HCT116 (cell line): ENCODE results near the gene TYMS. TPM values are rescaled to one million over a fixed set of nuclear protein-coding genes. Genes with fewer than 3 reads are reported as not detected.

Source experiments
- ATAC-seq: fragments of 200-7000 bp; cut with Tn5 transposase; 2 replicates; pipeline ENCODE4 v1.9.1; 2020; ENCODE audit warnings: mild to moderate bottlenecking, moderate library complexity
- BruUV-seq: library from RNA; stranded (reverse); fragments of 400-500 nt; replicated peaks from 2 replicates; lab custom pipeline; 2021; lab: Mats Ljungman, UMichigan
- CTCF ChIA-PET: fragments of 300-600 bp; sonication (Branson Sonifier 250); formaldehyde crosslinking; loops from one replicate; lab custom pipeline; 2021; ENCODE audit warnings: antibody characterized with exemption; lab: Charles Lee
- POLR2A ChIA-PET: fragments of 300-600, 350-600 bp; sonication (Branson Sonifier 250); formaldehyde crosslinking; loops from one replicate; lab custom pipeline; 2021; ENCODE audit warnings: antibody characterized with exemption; lab: Charles Lee
- RAD21 ChIA-PET, 2 experiments: fragments of 300-600 bp; sonication (Branson Sonifier 250); formaldehyde crosslinking; loops; one replicate each; lab custom pipeline; 2023; ENCODE audit warnings: low total read pairs in 2 of 2; ENCODE audit not compliant: uncharacterized antibody in 2 of 2, unreplicated experiment in 2 of 2, low non-redundant PET in 1 of 2; lab: Charles Lee
- DNase-seq: peaks from one replicate; pipeline ENCODE4 v3.0.0-alpha.2; 2010; ENCODE audit warnings: low read depth, low spot score
- H2AFZ ChIP-seq: fragments of 200-600 bp; shearing (Covaris generic), sonication (generic); 2 replicates; pipeline ENCODE4 v1.6.1; 2017; ENCODE audit warnings: low read depth, mixed run types, mixed read lengths, antibody characterized with exemption, low read length; ENCODE audit not compliant: poor library complexity, severe bottlenecking
- H3K27ac ChIP-seq: 2 replicates; pipeline ENCODE4 v1.5.1; 2012; ENCODE audit warnings: low read depth, low read length
- H3K27me3 ChIP-seq: fragments of 200-600 bp; sonication (generic); 2 replicates; pipeline ENCODE4 v1.6.1; 2016; ENCODE audit warnings: mixed run types, low read length, mixed read lengths; ENCODE audit not compliant: insufficient read depth
- H3K36me3 ChIP-seq, 2 experiments: fragments of 200-500 bp in 1 of 2; fragments of 200-600 bp in 1 of 2; sonication (Bioruptor generic) in 1 of 2; sonication (generic) in 1 of 2; 2 replicates each; pipeline versions ENCODE4 v1.5.1 to v1.6.1; 2014 to 2016; ENCODE audit warnings: low read length in 2 of 2, inconsistent platforms in 1 of 2, mixed read lengths in 1 of 2, mixed run types in 1 of 2; ENCODE audit not compliant: insufficient read depth in 2 of 2, control insufficient read depth in 1 of 2
- H3K4me1 ChIP-seq, 2 experiments: fragments of 200-600 bp in 1 of 2; sonication (generic) in 1 of 2; 2 replicates each; pipeline versions ENCODE4 v1.5.1 to v1.6.1; 2012 to 2017; ENCODE audit warnings: low read length in 2 of 2, inconsistent platforms in 1 of 2, mild to moderate bottlenecking in 1 of 2, mixed read lengths in 1 of 2, mixed run types in 1 of 2, moderate library complexity in 1 of 2; ENCODE audit not compliant: insufficient read depth in 2 of 2, control insufficient read depth in 1 of 2
- H3K4me2 ChIP-seq: fragments of 200-600 bp; sonication (generic); 2 replicates; pipeline ENCODE4 v1.6.1; 2017; ENCODE audit warnings: mixed run types, low read length, mixed read lengths
- H3K4me3 ChIP-seq, 2 experiments: fragments of 200-600 bp in 1 of 2; sonication (generic) in 1 of 2; replicated peaks in 1 of 2; 2 replicates each; pipeline ENCODE4 v1.5.1; 2011 to 2016; ENCODE audit warnings: low read length in 2 of 2, control low read depth in 1 of 2, low read depth in 1 of 2, mild to moderate bottlenecking in 1 of 2, mixed read lengths in 1 of 2, mixed run types in 1 of 2
- H3K79me2 ChIP-seq: fragments of 200-600 bp; sonication (generic); 2 replicates; pipeline ENCODE4 v1.6.1; 2017; ENCODE audit warnings: mild to moderate bottlenecking, mixed run types, low read length, moderate library complexity, mixed read lengths; ENCODE audit not compliant: insufficient read depth
- H3K9ac ChIP-seq: fragments of 200-600 bp; sonication (generic); 2 replicates; pipeline ENCODE4 v1.6.1; 2016; ENCODE audit warnings: low read length, mixed read lengths
- H3K9me2 ChIP-seq: fragments of 200-600 bp; sonication (generic), shearing (Covaris generic); 2 replicates; pipeline ENCODE4 v1.6.1; 2017; ENCODE audit warnings: mixed run types, mild to moderate bottlenecking, moderate library complexity; ENCODE audit not compliant: insufficient read depth
- H3K9me3 ChIP-seq, 2 experiments: fragments of 200-500 bp in 1 of 2; fragments of 200-600 bp in 1 of 2; sonication (Bioruptor generic) in 1 of 2; sonication (generic) in 1 of 2; 2 replicates each; pipeline ENCODE4 v1.6.1; 2014 to 2017; ENCODE audit warnings: low read length in 2 of 2, mixed read lengths in 2 of 2, inconsistent platforms in 1 of 2, low read depth in 1 of 2, mild to moderate bottlenecking in 1 of 2, mixed run types in 1 of 2, moderate library complexity in 1 of 2; ENCODE audit not compliant: control insufficient read depth in 1 of 2, insufficient read depth in 1 of 2
- H4K20me1 ChIP-seq: fragments of 200-600 bp; sonication (generic), shearing (Covaris generic); 2 replicates; pipeline ENCODE4 v1.6.1; 2017; ENCODE audit warnings: mixed run types, mild to moderate bottlenecking, moderate library complexity; ENCODE audit not compliant: insufficient read depth
- CBX3 ChIP-seq: IDR thresholded peaks from 2 replicates; pipeline ENCODE4 v1.6.1; 2012; ENCODE audit warnings: low read depth
- CEBPB ChIP-seq: IDR thresholded peaks from 2 replicates; pipeline ENCODE4 v1.6.1; 2012; ENCODE audit warnings: low read depth
- EGR1 ChIP-seq: IDR thresholded peaks from 2 replicates; pipeline ENCODE4 v1.6.1; 2012; ENCODE audit warnings: low read depth
- EZH2 ChIP-seq: fragments of 200-600 bp; sonication (generic); IDR thresholded peaks from 2 replicates; pipeline ENCODE4 v1.6.1; 2017; ENCODE audit warnings: antibody characterized with exemption, mixed run types
- EZH2phosphoT487 ChIP-seq: fragments of 200-600 bp; IDR thresholded peaks from 2 replicates; pipeline ENCODE4 v1.6.1; 2018; ENCODE audit warnings: antibody characterized with exemption, borderline replicate concordance
- FOSL1 ChIP-seq: IDR thresholded peaks from 2 replicates; pipeline ENCODE4 v1.6.1; 2012; ENCODE audit warnings: low read depth
- MAX ChIP-seq: IDR thresholded peaks from 2 replicates; pipeline ENCODE4 v1.6.1; 2012
- POLR2AphosphoS5 ChIP-seq: IDR thresholded peaks from 2 replicates; pipeline ENCODE4 v1.6.1; 2011; ENCODE audit warnings: mild to moderate bottlenecking, low read depth, low read length, moderate library complexity
- SP1 ChIP-seq: IDR thresholded peaks from 2 replicates; pipeline ENCODE4 v1.6.1; 2012; ENCODE audit warnings: low read depth
- SRF ChIP-seq: IDR thresholded peaks from 2 replicates; pipeline ENCODE4 v1.6.1; 2012; ENCODE audit warnings: low read depth
- TCF7L2 ChIP-seq: IDR thresholded peaks from 2 replicates; pipeline ENCODE4 v1.7.0; 2011; ENCODE audit warnings: borderline replicate concordance, inconsistent platforms; ENCODE audit not compliant: insufficient read depth, insufficient read length; ENCODE audit errors: extremely low read depth
- ZNF274 ChIP-seq: fragments of 200-500 bp; sonication (Bioruptor generic); IDR thresholded peaks from 2 replicates; pipeline ENCODE4 v1.6.1; 2014; ENCODE audit warnings: mild to moderate bottlenecking, low read depth, low read length, inconsistent platforms
- intact Hi-C: fragments of 100-400 bp; cut with micrococcal nuclease; formaldehyde crosslinking; loops from 2 replicates; pipeline ENCODE4 v1.10.0; 2022
- total RNA-seq: library from RNA; stranded (reverse); gene quantifications from one replicate; pipeline ENCODE4 v1.2.1, GENCODE V29; 2021; ENCODE audit not compliant: unreplicated experiment
- TF ChIP-seq, protein P1 (sequence below), 3 experiments: fragments of 200-600 bp in 1 of 3; sonication (generic) in 1 of 3; IDR thresholded peaks in 2 of 3; conservative IDR thresholded peaks in 1 of 3; 2 replicates each; pipeline ENCODE4 v1.5.1; 2012 to 2017; ENCODE audit warnings: low read depth in 2 of 3, low read length in 2 of 3, antibody characterized with exemption in 1 of 3, borderline replicate concordance in 1 of 3, control low read depth in 1 of 3, mild to moderate bottlenecking in 1 of 3, mixed read lengths in 1 of 3, mixed run types in 1 of 3, moderate library complexity in 1 of 3; ENCODE audit not compliant: insufficient read depth in 1 of 3

Gene TYMS
- total RNA-seq, 1 experiment from 2014 or later, result 245 TPM

- Histone ChIP-seq H3K9me2 (no peaks in the 10 kb centered on the region), H3K4me2 (no peak overlapping the region), H3K9ac (no peak overlapping the region), H3K4me3 (no peak overlapping the region), H3K79me2 (no peaks in the 10 kb centered on the region), H3K27ac (no peak overlapping the region), H3K9me3 (no peaks in the 10 kb centered on the region), H3K27me3 (no peaks in the 10 kb centered on the region), H4K20me1 (no peaks in the 10 kb centered on the region), H3K4me1 (no peaks in the 10 kb centered on the region), H3K36me3 (no peaks in the 10 kb centered on the region), H2AFZ (no peak overlapping the region)
- CTCF ChIA-PET, result no interaction called here
- TF ChIP-seq, protein P1, sequence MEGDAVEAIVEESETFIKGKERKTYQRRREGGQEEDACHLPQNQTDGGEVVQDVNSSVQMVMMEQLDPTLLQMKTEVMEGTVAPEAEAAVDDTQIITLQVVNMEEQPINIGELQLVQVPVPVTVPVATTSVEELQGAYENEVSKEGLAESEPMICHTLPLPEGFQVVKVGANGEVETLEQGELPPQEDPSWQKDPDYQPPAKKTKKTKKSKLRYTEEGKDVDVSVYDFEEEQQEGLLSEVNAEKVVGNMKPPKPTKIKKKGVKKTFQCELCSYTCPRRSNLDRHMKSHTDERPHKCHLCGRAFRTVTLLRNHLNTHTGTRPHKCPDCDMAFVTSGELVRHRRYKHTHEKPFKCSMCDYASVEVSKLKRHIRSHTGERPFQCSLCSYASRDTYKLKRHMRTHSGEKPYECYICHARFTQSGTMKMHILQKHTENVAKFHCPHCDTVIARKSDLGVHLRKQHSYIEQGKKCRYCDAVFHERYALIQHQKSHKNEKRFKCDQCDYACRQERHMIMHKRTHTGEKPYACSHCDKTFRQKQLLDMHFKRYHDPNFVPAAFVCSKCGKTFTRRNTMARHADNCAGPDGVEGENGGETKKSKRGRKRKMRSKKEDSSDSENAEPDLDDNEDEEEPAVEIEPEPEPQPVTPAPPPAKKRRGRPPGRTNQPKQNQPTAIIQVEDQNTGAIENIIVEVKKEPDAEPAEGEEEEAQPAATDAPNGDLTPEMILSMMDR (IDR thresholded peaks at IDR 0.05 in 2 of 3, conservative IDR thresholded peaks at IDR 0.05 in 1 of 3; ENCODE audit: borderline replicate concordance in 1 of 3, insufficient read depth in 1 of 3, low read depth in 2 of 3, low read length in 2 of 3), result no peak
- TF ChIP-seq EGR1 (no peak), POLR2AphosphoS5 (no peak), EZH2phosphoT487 (no peak), SRF (no peak), FOSL1 (no peak), EZH2 (no peak), CBX3 (no peak), MAX (no peak), CEBPB (no peak), TCF7L2 (no peak), SP1 (no peak), ZNF274 (no peak)
- POLR2A ChIA-PET, result no interaction called here
- no TSS peak for BruUV-seq
- intact Hi-C loops, result no loop called here
- RAD21 ChIA-PET, result no interaction called here
- no peak for DNase-seq
- ATAC-seq, result no peak
These were observed 45.3 kb upstream of the TYMS start for GRCh38 chr18:612156-612555.
